A673 (cell line): ENCODE results near the gene CELF5.
"Not testable (repeated sequence)": the region's sequence is repeated elsewhere in the genome, so short reads cannot be mapped to it uniquely, and the experiment has no call there.

Experiments used
- EZH2 ChIP-seq: fragments of 200-600 bp; sonication (generic); IDR thresholded peaks from 2 replicates; pipeline ENCODE4 v1.6.1; 2017; ENCODE audit warnings: borderline replicate concordance, low read depth, mild to moderate bottlenecking, mixed read lengths, antibody characterized with exemption, low read length; ENCODE audit not compliant: poor library complexity, severe bottlenecking
- TF ChIP-seq, protein P1 (sequence below): fragments of 300-800, 200-600 bp; sonication (generic); conservative IDR thresholded peaks from 2 replicates; pipeline ENCODE4 v1.5.1; 2017; ENCODE audit warnings: low read depth, mild to moderate bottlenecking, antibody characterized with exemption, low read length, moderate library complexity, mixed read lengths

GRCh38 chr19:3288437-3288836 lies 64.0 kb downstream of the CELF5 start:
- TF ChIP-seq, protein P1, sequence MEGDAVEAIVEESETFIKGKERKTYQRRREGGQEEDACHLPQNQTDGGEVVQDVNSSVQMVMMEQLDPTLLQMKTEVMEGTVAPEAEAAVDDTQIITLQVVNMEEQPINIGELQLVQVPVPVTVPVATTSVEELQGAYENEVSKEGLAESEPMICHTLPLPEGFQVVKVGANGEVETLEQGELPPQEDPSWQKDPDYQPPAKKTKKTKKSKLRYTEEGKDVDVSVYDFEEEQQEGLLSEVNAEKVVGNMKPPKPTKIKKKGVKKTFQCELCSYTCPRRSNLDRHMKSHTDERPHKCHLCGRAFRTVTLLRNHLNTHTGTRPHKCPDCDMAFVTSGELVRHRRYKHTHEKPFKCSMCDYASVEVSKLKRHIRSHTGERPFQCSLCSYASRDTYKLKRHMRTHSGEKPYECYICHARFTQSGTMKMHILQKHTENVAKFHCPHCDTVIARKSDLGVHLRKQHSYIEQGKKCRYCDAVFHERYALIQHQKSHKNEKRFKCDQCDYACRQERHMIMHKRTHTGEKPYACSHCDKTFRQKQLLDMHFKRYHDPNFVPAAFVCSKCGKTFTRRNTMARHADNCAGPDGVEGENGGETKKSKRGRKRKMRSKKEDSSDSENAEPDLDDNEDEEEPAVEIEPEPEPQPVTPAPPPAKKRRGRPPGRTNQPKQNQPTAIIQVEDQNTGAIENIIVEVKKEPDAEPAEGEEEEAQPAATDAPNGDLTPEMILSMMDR, result not testable (repeated sequence)
- not testable (repeated sequence) for TF ChIP-seq EZH2
